AG10803 (cell line): ENCODE results near the gene DIO1.

Source experiments
- DNase-seq: peaks from one replicate; pipeline ENCODE4 v3.0.0; 2010; ENCODE audit warnings: low read depth
- H3K4me3 ChIP-seq: 2 replicates; pipeline ENCODE4 v1.5.1; 2011; ENCODE audit warnings: mild to moderate bottlenecking, low read length, control low read depth
- CTCF ChIP-seq: conservative IDR thresholded peaks from 2 replicates; pipeline ENCODE4 v1.5.1; 2011; ENCODE audit warnings: mild to moderate bottlenecking, low read length, control low read depth, inconsistent platforms

DIO1 gene

DNA sequence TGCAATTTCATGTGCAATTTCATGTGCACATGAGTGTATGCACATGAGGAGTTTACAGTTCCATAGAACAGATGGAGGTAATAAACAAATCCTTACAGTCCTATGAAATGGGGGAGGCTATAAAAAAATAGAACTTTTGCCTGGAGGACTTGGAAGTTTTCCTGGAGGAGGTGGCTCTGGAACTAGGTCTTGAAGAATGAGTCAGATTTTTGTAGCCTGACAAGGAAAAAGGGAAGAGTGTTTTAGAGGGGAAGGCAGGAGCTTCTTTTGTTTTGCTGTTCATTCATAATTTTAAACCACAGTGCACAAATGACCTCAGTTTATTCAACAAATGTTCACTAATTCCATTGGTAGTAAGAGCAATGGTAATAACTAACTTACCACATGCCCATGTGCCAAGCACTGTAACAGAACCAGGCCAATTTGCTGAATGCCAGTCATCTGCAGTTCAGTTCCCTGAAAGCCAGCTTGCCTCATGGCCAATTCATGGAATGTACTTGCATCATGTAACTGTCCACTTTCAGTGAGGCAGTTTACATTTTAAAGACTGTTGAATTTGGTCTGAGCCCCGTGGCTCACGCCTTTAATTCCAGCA lies 2.7 kb downstream of the DIO1 start:
- TF ChIP-seq CTCF: no peak
- no peak overlapping the region for H3K4me3 ChIP-seq
- peak; percentile 96 for DNase-seq

DNA sequence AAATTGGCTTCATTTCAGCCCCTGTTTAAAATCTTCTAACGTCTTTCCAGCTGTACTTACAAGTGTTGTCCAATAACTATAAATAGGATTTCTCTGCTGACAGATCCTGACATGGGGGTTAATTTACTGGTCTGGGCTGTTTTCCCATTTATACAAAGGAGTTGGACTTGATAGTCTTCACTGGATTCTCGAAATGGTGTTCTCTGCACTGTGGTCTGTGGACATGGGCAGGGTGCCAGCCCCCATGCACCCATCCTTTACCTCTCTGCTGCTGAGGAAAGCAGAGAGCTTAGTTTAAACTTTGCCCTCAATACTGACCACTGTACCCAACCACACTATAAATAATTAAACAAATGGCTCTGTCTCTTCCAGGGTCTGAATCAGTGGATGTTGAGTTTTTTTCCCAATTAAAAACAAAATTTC lies 5.2 kb downstream of the DIO1 start:
- peak; percentile 60 for DNase-seq
- no peak for TF ChIP-seq CTCF

DNA sequence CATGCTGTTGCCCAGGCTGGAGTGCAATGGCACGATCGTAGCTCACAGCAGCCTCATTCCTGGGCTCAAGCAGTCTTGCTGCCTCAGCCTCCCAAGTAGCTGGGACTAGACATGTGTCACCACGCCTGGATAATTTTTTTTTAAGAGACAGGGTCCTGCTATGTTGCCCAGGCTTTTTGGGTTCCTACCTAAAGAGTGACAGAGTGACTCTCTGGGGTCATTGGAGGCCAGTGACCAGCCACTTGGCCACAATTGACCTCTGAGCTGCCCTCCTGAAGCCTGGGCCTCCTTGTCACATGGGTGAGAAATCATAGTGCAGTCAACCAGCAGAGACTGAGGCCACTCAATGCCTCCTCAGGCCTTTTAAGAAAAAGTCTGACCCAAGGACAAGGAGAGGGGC lies 5.7 kb downstream of the DIO1 start:
- TF ChIP-seq CTCF: no peak
- no peak for DNase-seq
- no peak overlapping the region for H3K4me3 ChIP-seq

More for the DNA sequence above, 5.2 kb downstream of the DIO1 start:
- H3K4me3 ChIP-seq: no peak overlapping the region

DNA sequence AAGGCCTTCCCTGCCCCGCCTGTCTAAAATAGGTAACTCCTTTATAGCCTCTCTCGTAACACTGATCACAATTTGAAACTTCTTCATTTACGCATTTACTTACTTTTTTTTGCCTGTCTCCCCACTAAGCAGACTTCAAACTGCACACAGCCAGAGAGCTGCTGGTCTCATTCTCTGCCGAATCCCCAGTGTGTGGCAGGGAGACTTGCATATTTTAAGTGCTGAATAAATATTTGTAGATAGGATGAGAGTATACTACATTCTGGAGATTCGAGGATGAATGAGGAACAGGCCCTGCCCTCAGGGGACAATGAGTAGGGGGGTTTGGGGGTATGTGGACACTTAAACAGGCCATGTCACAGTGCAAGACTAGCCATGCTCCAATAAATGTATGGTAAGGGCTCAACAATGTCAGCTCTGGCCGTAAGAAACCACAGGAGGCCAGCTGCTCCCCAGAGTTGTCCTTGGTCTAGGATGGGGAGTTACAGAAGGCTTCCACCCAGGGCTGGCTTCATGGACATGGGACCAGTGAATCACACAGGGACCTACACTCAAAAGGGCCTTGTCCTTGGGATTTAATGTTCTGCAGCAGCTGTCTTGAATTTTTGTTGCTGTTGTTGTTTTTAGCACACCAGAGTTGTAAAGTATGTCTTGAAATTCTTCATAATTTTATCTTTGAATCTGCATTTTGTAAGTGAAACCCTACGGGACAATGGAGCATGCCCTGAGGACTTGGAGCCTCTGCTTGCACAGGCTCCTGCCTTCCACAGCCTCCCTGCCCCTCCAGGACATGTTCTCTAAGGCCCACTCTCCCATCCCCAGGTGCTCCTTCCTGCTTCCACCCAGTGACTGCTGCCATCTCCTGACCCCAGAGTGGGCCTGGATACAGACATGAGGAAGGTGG lies 8.5 kb downstream of the DIO1 start:
- DNase-seq: no peak

GRCh38 chr1:53905509-53905908 lies 11.5 kb downstream of the DIO1 start:
- TF ChIP-seq CTCF: no peak
- H3K4me3 ChIP-seq: no peak overlapping the region
- DNase-seq: no peak

More for the DNA sequence above, 8.5 kb downstream of the DIO1 start:
- no peak for TF ChIP-seq CTCF
- no peak overlapping the region for H3K4me3 ChIP-seq

GRCh38 chr1:53906121-53906520 lies 12.1 kb downstream of the DIO1 start:
- no peak for DNase-seq
- no peak overlapping the region for H3K4me3 ChIP-seq
- no peak for TF ChIP-seq CTCF

DNA sequence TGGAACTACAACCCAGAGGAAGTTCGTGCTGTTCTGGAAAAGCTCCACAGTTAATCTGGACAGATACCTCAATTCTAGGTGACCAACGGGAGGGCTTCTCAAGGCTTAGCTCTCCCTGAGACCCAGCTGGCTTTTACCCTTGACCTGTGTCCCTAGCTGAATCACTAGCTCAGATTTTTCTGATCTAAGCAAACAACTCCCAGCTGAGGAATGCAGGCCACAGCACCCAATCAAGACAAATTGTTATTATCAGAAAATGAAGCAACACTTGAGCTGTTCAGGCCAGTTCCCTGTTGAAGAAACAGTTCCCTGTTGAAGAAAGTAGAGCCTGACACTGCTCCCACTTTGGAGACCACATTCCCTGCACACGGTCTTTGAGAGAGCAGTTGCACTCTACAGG lies 16.0 kb downstream of the DIO1 start:
- DNase-seq: peak; percentile 23
- no peak for TF ChIP-seq CTCF
- H3K4me3 ChIP-seq: no peak overlapping the region
